HG03196 (cell line): ENCODE results near the gene ATP1A2.
"Not testable (repeated sequence)": the region's sequence is repeated elsewhere in the genome, so short reads cannot be mapped to it uniquely, and the experiment has no call there.

ENCODE experiments used
- ATAC-seq: cut with Tn5 transposase; IDR thresholded peaks from one replicate; pipeline ENCODE4 v1.9.1; 2021; ENCODE audit not compliant: unreplicated experiment

ATP1A2 gene

DNA sequence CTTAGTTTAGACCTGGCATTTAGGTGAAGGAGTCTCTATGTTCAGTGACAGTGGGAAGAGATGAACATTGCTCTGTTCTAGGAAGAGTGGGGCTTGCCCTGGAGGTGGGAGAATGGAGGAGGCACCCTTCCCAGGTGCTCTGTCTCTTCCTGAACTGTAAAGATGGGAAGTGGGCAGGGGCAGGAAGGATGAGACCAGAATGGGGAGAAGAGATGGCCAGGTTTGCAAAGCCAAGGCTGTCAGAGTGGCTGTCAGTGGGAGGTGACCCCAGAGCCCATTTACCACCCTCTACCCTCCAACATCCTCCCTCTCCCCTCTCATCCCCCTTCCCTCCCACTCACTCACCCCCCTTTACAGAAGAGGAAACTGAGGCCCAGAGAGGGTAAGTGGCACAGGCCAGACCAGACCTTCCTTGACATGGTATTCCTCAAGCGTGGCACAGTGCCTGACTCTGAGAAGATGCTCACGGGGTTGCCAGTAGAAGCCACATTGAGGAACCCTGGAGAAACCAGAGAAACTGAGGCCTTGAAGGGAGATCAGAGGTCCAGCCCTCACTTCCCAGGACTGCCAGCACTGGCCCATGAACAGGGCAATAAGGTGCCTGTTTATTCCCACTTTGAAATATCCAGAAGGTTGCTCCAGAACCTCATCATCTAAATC lies 15.7 kb upstream of the ATP1A2 start:
- ATAC-seq = no peak

DNA sequence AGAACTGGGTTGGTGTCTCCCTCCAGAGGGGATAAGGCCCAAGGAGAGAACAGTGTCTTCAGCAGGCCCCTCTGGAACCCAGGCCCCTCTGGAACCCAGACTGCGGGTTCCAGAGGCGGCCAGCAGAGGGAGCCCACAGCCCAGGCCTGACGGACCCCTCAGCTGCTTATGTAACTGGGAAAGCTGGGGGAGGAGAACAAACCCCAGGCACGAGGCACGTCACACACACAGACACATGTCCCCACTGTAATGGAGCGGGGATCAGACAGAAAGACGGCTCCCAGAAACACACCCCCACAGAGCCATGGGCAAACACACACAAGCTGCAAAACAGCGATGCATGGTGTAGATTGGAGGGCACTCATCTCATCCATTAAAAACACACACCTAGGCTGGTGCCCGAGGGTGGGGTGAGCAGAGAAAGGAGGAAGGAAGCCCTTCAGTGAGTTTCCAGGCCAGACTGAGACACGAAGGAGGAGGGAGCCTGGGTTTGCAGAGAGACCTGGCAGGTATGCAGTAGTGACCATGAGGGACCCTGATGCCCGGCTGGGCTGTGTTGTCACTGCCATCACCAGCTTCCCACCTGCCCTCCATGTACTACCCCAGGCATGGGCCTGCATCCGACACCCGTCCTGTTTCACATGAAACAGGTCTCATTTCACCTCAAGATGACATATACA lies 14.4 kb upstream of the ATP1A2 start:
- ATAC-seq = no peak

DNA sequence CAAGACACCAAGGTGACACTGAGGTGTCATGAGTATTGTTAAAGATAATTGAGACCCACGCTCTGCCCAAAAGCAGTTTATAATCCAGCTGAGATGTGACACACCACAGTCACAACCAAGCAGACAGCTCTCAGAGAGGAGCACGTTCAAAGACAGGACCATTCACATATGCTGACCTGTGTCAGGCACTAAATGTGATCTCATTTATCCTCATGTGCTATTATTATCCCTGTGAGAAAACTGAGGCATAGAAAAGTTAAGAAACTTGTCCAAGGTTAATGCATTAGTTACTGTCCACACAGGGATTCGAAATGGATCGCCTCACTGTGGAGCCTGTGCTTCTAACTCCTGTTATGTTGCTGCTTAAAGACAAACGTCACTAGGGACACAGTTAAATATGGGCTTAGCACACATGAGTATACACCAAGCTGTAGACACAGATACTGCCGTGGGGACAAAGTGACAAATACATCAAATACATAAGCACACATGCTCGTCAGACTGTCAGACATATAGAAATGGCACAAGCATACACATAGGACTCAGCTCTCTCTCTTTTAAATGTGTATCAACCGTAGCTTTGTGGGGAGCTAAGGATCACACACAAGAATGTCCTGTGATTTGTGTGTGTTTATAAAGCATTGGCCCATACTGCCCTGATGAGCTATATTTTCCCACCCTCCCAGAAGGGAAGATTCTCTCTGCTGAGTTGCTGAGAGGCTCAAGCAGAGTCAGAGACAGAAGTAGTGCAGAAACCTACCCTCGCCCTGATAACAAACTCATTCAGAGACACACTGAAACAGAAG lies 13.6 kb upstream of the ATP1A2 start:
- ATAC-seq = no peak

DNA sequence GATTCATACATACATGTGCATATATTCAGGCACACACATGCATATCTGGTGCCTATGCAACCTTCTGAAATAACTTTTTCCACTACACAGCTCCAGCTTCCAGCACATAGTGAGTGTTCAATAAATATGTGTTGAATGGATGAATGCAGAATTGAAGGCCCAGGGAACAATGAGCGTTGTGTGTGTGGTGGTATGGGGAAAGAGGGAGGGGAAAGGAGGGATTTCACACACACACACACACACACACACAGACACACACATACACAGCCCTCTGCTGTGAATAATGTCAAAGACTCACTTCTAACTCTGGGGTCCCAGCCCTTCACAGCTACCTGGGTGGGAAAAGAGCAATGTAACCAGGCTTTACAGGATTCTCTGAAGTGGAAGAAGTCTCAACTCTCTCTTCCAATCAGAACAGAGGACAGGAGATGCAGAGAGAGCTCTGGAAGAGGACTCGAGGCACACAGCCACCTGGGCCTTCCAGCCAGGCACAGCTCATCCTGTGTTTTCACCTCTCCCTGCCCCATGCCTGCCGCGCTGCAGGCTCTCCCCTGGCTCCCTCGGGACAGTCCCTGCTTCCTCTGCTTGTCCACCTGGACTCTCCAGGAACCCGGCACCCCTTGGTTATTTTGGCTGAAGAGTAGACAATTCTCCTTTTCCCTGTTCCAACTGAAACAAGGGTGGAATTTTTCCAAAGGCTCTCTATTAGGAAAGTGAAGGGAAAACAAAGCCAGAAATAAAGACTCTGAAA lies 11.7 kb upstream of the ATP1A2 start:
- ATAC-seq = no peak

DNA sequence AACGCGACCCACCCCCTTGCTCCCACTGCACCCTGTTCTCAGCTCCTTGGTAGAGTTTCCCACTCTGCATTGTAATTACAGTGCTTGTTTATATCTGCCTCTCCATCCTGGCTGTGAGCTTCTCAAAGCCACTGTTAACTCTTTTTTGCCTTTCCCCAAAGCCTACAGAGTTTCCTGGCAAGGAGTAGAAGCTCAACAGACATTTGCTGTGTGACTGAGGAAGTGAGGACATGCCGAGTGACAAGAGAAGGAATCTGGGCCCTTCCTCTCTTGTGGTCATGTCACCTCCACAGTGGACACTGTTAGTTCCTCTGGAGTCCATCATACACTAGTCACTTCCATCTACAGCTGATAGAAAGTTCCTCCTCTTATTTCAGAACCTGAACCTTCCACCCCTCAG lies 11.1 kb upstream of the ATP1A2 start:
- no peak for ATAC-seq

DNA sequence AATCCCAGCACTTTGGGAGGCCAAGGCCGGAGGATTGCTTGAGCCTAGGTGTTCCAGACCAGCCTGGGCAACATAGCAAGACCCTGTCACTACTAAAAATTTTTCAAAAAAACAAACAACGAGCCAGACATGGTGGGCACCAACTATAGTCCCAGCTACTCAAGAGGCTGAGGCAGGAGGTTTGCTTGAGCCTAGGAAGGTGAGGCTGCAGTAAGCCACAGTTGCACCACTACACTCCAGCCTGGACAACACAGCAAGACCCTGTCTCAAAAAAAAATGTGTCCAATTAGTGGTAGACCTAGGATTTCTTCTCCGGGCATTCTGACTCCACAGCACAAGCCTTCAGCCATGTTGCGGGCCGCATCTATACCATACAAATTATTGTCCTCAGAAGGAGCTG lies 10.4 kb upstream of the ATP1A2 start:
- ATAC-seq = no peak

DNA sequence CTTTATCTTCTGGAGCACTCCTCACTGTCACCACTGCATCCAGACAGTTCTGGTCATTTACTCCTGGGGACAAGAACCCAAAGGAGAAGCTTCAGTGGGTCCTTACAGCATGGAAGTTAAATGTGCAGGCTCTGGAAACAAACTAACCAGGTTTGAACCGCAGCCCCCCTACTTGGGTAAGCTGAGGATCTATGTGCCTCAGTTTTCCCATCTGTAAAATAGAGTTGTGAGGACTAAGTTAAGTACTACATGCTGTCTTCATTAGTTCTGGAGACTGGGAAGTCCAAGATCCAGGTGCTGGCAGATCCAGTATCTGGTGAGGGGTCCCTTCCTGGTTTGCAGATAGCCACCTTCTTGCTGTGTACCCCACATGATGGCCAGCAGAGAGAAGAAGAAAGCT lies 8.0 kb upstream of the ATP1A2 start:
- ATAC-seq = no peak

DNA sequence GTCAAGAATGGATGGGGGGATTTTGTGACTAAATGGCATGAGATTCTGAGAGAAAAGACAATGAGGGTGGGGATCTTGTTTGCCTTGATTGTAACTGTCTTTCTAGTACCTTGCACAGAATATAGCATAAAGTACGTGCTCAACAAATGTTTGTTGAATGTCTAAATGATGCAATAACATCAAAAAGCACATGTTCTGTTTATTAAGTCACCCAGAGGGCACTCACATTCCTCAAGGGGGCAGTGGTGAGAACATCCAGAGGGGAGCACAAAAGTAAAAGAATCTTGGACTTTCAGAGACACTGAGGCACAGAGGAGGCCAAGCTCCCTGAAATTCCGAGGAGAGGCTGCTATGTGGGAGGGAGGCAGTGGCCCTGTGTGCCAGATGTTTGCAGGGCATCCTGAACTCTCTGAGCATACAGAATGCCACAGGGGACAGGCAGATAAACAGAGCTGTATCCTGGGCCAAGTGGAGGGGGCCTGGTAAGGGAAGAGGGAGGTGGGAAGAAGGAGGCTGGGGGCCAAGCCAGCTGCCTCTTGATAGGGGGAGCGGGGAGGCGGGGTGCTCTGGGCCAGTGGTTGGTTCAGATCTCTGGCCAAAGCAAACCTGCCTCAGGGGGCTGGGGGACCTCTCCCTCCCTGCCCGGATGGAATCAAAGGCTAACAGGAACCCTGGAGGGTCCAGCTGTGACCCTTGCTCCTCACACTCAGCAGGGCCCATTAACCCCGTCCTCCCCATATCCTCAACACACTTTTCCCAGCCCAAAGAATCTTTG lies 6.5 kb upstream of the ATP1A2 start:
- no peak for ATAC-seq

DNA sequence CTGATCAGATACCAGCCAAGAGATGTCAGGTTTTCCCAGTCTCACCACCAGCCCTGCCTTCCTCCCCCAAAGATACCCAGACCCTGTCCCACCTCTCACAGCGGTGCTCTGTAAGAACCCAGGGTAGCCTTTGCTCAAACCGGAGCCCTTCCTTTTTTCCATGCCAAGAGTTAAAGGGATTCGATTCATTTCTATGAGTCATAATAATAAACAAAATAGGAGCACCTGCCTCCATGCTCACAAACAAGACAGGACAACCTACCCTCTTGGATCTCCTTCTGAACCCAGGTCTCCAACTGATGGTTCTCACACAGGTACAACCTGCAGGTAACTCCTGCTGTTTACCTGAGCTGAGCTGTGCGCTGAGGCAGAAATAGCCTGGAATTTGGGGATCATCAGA lies 5.9 kb upstream of the ATP1A2 start:
- no peak for ATAC-seq

DNA sequence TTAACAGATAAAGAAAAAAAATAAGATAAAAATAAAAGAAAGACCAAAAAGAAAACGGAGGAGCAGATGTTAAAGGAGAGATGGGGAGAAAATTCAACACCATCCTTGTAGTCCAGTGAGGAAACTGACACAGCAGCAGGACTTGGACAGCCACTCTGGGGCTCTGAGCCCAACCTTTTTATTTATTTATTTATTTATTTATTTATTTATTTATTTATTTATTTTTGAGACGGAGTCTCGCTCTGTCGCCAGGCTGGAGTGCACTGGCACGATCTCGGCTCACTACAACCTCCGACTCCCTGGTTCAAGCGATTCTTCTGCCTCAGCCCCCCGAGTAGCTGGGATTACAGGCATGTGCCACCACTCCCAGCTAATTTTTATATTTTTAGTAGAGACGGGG lies 4.1 kb upstream of the ATP1A2 start:
- ATAC-seq = not testable (repeated sequence)

DNA sequence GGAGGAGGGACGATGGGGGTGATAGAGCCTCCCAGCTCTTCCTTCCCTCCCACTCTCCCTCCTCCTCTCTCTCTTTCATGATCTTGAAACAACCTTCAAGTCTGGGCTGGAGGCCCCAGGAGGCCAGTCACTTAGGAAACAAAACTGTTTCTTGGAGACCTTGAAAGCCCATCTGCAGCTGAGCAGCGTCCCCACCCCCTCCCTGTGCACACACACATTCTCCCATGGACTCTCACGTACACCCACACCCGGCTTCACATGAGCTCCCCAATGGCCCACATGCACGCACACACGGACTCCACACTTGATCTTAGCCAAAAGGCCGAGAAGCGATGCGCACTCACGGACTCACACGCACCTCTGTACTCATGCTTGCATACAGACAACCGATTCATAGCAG lies 3.2 kb upstream of the ATP1A2 start:
- ATAC-seq = no peak

DNA sequence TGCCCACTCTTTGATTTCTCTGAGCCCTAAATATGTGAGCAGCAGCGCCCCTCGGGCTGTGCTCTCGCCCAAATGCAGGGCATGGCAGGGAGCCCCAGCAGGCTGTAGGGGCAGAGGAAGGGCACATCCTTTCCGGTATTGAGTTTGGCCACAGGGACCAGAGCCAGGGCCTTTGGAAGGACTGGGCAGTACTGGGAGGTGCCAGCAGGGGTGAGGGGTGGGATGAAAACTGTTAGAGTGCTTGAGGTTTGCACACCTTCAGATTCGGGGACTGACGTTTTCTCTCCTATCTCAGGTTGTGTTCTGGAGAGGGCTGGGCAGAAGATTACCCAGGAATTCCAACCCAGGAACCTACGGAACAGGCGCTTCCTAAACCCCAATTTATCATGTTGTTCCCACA lies 2.2 kb upstream of the ATP1A2 start:
- no peak for ATAC-seq

DNA sequence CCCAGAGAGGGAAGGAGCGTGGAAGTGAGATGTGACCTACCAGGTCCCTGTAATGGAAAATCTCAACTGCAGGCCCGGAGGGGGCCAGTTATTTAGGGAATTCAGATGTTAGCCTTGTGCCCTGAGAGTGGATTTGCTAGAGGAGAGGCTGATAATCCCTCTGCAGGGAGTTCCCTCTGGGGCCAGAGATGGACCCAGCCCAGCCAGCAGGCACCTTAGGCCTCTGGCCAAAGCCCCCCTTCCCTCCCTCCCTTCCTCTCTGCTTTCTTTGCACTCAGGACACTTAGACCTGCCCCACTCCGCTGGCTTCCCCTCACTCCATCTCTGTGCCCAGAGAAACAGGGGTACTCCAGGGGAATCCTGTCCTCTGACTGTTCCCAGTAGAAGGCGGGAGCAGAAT lies 1.5 kb upstream of the ATP1A2 start:
- ATAC-seq = no peak

DNA sequence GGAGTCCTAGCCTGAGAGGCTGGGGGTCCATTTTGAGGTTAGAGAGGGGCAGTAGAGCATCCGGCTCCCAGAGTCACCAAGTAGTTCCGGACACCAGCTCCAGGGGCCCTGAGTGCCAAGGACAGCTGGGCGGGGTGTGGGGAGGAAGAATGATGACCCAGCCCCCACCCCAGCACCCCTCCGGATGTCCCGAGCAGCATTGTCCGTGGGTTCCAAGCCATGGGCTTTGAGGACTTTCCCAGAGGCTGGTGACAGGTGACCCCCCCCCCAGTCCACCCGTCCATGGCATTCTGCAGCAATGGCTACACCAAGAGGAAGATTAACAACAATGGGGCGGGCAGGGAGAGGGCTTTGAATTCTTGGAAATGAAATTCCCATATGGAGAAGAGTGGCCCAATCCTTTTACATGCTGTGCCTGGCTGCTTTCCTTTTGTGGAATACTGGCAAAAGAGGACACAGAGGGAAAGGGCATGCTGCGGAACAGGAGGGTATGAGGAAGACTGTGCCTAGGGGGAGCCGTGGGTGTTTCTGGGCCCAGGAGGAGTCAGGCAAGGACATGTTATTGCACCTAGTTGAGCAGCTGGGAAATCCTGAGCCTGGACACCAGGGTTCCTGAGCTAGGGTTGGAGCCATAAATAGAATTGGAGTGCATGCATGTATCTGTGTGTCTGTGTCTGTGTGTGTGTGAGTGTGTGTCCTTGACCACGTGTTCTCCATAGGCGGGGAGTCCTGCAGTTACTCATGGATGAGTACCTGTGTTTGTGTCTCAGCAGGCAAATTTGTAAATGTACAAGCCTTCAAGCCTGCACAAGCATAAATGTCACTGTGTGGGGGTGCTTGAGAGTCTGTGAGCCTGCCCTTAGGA lies 956 bp downstream of the ATP1A2 start:
- ATAC-seq = no peak

DNA sequence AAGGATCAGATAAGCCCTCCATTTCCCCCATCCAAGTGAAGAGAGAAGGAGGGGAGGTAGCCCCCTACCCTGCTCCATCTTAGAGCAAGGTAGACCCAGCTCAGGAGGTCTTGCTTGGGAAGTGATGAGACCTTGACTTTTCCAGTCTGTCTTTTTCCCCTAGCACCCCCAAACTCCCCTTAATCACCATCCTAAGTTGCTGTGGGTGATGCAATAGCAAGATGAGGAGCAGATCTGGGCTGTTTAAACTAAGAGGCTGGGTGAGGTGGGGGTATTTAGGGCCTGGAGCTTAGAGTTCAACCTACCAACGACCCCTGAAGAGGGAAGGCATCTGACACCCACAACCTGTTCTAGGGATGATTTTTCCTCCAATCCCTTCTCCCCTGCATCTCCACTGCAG lies 1.7 kb downstream of the ATP1A2 start:
- ATAC-seq = no peak

DNA sequence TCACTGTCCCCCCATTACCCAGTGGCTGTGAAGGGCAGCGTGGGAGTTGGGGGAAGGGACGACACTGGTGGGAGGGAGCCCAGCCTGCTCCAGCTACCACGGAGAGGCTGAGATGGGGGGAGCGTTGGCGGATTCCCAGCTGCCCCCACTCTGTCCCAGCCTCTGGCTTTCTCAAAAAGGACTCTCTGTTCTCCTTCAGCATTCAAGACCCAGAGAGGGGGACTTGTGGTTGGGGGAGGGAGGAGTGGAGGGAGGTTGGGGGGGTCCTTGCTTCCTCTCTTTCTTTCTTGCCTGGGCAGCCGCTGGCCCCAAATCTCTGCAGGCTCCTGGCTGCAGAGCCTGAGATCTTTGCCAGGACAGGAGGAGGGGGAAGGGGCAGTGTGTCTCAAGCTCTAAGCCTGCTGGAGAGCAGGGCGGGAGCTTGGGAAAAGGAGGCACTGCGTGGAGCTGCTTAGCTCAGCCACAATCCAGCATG lies 2.2 kb downstream of the ATP1A2 start:
- ATAC-seq = no peak

DNA sequence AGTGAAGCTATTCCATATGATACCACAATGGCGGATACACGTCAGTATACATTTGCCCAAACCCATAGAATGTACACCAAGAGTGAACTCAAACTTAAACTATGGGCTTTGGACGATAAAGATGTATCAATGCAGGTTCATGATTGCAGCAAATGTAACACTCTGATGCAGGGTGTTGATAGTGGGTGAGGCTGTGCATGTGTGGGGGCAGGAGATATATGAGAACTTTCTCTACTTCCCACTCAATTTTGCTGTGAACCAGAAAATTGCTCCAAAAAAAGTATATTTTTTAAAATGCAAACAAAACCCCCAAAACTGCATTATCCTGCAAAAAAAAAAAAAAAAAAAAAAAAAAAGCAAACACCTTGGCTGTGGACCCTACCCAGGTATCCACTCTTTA lies 3.4 kb downstream of the ATP1A2 start:
- ATAC-seq = no peak

DNA sequence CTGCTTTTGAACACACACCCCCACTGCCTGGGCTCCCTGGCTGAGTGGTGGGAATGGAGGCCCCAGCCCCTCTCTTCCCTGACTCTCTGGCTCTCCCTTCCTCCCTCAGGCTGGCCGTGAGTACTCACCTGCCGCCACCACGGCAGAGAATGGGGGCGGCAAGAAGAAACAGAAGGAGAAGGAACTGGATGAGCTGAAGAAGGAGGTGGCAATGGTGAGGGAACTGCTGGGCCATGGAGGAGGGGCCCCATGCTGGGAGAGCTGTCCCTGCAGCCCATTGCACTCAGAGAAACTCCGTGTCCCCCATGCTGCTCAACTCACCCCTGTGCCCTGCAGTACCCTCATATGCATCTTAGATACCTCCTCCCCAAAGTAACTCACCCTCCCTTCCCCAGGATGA lies 5.2 kb downstream of the ATP1A2 start:
- no peak for ATAC-seq

DNA sequence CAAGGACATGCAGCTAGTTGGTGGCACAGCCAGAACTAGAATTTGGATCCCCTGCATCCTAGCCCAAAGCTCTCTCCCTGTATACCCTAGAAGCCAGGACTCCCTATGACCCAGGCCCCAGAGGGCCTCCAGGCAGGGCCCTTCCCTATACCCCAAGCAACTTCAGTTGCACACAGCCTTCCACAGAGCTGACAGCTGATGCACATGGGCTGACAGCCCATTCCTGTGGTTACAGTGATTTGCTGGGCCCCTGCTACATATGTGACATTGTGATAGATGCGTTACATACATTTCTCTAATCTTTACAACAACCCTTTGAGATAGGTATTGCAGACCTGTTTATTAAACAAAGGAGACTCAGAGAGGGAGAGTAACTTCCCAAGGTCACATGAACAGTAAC lies 5.8 kb downstream of the ATP1A2 start:
- no peak for ATAC-seq
